Measurements from ENCODE around the gene S1PR3. TPM values are rescaled to one million over a fixed set of nuclear protein-coding genes. Genes with fewer than 3 reads are reported as not detected.

The S1PR3 gene
- total and polyA plus RNA-seq, 9 of the 15 experiments (the other 6 are each of a cell fraction or from before 2014, with no cell fraction given): 0.03 to 2.0 (median 0.29) TPM

- Histone ChIP-seq H3K4me3 (no peak overlapping the region), H3K36me3 (ENCODE audit: control insufficient read depth, insufficient read depth, low read length) (no peaks in the 10 kb centered on the region), H3K9me3 (replicated peaks; ENCODE audit: control insufficient read depth, insufficient read depth, low read depth, low read length) (no peaks in the 10 kb centered on the region), H3K27ac (ENCODE audit: extremely low read depth, low read depth, low read length) (no peak overlapping the region), H3K9ac (ENCODE audit: insufficient read depth in 1 of 2, low read depth in 2 of 2, low read length in 2 of 2) (no peak overlapping the region), H3K4me2 (ENCODE audit: insufficient read depth, low read length) (no peak overlapping the region), H3K4me1 (replicated peaks in 1 of 2; ENCODE audit: control insufficient read depth in 2 of 2, insufficient read depth in 2 of 2, low read length in 2 of 2) (peaks cover 0 to 3% of the 10 kb centered on the region in 2 experiments; a peak in 1 of 5 replicates), H3K27me3 (ENCODE audit: control insufficient read depth in 2 of 2, insufficient read depth in 2 of 2, low read length in 2 of 2) (peaks cover 0 to 4% of the 10 kb centered on the region in 2 experiments; a peak in 1 of 5 replicates), H4K20me1 (replicated peaks; ENCODE audit: control insufficient read depth, insufficient read depth, low read length) (no peaks in the 10 kb centered on the region), H3K79me2 (ENCODE audit: control insufficient read depth, insufficient read depth, low read length) (no peaks in the 10 kb centered on the region), H2AFZ (ENCODE audit: low read depth, low read length) (0 out of 2 replicates have a peak overlapping the region, but pooled peaks have one; percentile 23), H3K9me1 (ENCODE audit: control insufficient read depth, insufficient read depth, low read length) (no peaks in the 10 kb centered on the region)
- no peak for FAIRE-seq
- WGBS (ENCODE audit: insufficient coverage, low coverage, missing lambda C conversion rate): 51% methylated on average over 18 of the region's 23 CpGs
- ATAC-seq: peak; percentile 61
- no peak for DNase-seq (ENCODE audit: extremely low read depth in 1 of 4, low spot score in 3 of 4)
- in situ Hi-C loops (cut with MboI): no loop called here
- ChIA-PET CTCF (ENCODE audit: low intra/inter-chr PET ratio) (no interaction called here), POLR2A (interaction anchor here (1.2 kb wide), 1 partner anchor 11 kb away, joined by 3 read pairs; no protein-coding TSS in a partner anchor)
- 0 out of 6 replicates have a peak, but pooled peaks of 1 of the 3 experiments have one; percentile 4 for TF ChIP-seq CTCF (IDR thresholded peaks at IDR 0.05 in 2 of 3, conservative IDR thresholded peaks at IDR 0.05 in 1 of 3; ENCODE audit: insufficient read depth in 2 of 3, low read depth in 1 of 3, low read length in 3 of 3)
- no peak for TF ChIP-seq ZNF23 (CRISPR knock-in tag; IDR thresholded peaks at IDR 0.05)
- TF ChIP-seq ZNF655 (CRISPR knock-in tag; IDR thresholded peaks at IDR 0.05): no peak
- TF ChIP-seq GABPA (tag; conservative IDR thresholded peaks at IDR 0.05; ENCODE audit: low read depth): no peak
- intact Hi-C loops (cut with micrococcal nuclease): no loop called here
- no TSS peak for BruUV-seq (replicated peaks)
Observed at GRCh38 chr9:88971131-88971960, 19.9 kb upstream of the S1PR3 start.
